ENCODE data around the gene LIN52.
"Not testable (repeated sequence)": the region's sequence is repeated elsewhere in the genome, so short reads cannot be mapped to it uniquely, and the experiment has no call there.

GRCh38 chr14:74125487-74125886 lies 40.7 kb downstream of the LIN52 start:
- not testable (repeated sequence) for TF ChIP-seq CTCF (IDR thresholded peaks at IDR 0.05; ENCODE audit: borderline replicate concordance, extremely low read depth, low read length, poor library complexity, severe bottlenecking); EZH2 (IDR thresholded peaks at IDR 0.05; ENCODE audit: borderline replicate concordance, low read depth, low read length, severe bottlenecking)

Measured in DND-41 (cell line).